Mammary epithelial cell (primary cell): ENCODE results near the gene LINC00305.

Experiments used
- CTCF ChIP-seq, 2 donors: IDR thresholded peaks in 1 of 2; conservative IDR thresholded peaks in 1 of 2; 2 replicates each; pipeline ENCODE4 v1.5.1; 2011 to 2012; ENCODE audit warnings: inconsistent platforms in 2 of 2, low read length in 2 of 2, mild to moderate bottlenecking in 2 of 2, control low read depth in 1 of 2, low read depth in 1 of 2; ENCODE audit not compliant: insufficient read depth in 1 of 2; ENCODE audit errors: extremely low read depth in 1 of 2
- EZH2 ChIP-seq: IDR thresholded peaks from 2 replicates; pipeline ENCODE4 v1.6.1; 2012; ENCODE audit warnings: low read length, inconsistent platforms, borderline replicate concordance

- TF ChIP-seq CTCF (conservative IDR thresholded peaks at IDR 0.05 in 1 of 2, IDR thresholded peaks at IDR 0.05 in 1 of 2; ENCODE audit: extremely low read depth in 1 of 2, insufficient read depth in 1 of 2, low read depth in 1 of 2, low read length in 2 of 2) (no peak), EZH2 (no peak)
These were observed at the start of gene LINC00305 for GRCh38 chr18:64148988-64149387.
